Kidney (tissue), 14 donors: ENCODE measurements around the gene ZNF480. TPM values are rescaled to one million over a fixed set of nuclear protein-coding genes. Genes with fewer than 3 reads are reported as not detected.

Experiments used
- DNase-seq, 5 donors: peaks; one replicate each; pipeline ENCODE4 v3.0.0-alpha.2; 2013 to 2020
- FAIRE-seq: peaks from 2 replicates; lab custom pipeline; 2012; peaks lifted over from hg19 to GRCh38; lab: Jason Lieb, UNC
- H3K27ac ChIP-seq, 2 donors: one replicate each; pipeline ENCODE4 v1.7.0; 2013; ENCODE audit warnings: low read depth in 2 of 2, low read length in 2 of 2, inconsistent platforms in 1 of 2
- H3K27me3 ChIP-seq: one replicate; pipeline ENCODE4 v1.7.1; 2013; ENCODE audit warnings: low read length, inconsistent platforms; ENCODE audit not compliant: control insufficient read depth, insufficient read depth
- H3K36me3 ChIP-seq, 3 donors: one replicate each; pipeline versions ENCODE4 v1.7.0 to v1.7.1; 2013; ENCODE audit warnings: low read length in 3 of 3, control low read depth in 1 of 3, inconsistent platforms in 1 of 3; ENCODE audit not compliant: insufficient read depth in 3 of 3, control insufficient read depth in 2 of 3
- H3K4me1 ChIP-seq, 3 donors: one replicate each; pipeline versions ENCODE4 v1.7.0 to v1.7.1; 2013; ENCODE audit warnings: low read length in 3 of 3, inconsistent platforms in 1 of 3, low read depth in 1 of 3; ENCODE audit not compliant: control insufficient read depth in 2 of 3, insufficient read depth in 2 of 3
- H3K4me3 ChIP-seq, 3 donors: one replicate each; pipeline versions ENCODE4 v1.7.0 to v1.8.1; 2013; ENCODE audit warnings: low read length in 3 of 3, control low read depth in 1 of 3, inconsistent platforms in 1 of 3
- H3K9ac ChIP-seq, 3 donors: one replicate each; pipeline versions ENCODE4 v1.7.0 to v1.7.1; 2013; ENCODE audit warnings: low read length in 3 of 3, control low read depth in 1 of 3, inconsistent platforms in 1 of 3
- H3K9me3 ChIP-seq, 3 donors: one replicate each; pipeline versions ENCODE4 v1.7.0 to v1.7.1; 2013; ENCODE audit warnings: low read length in 3 of 3, control low read depth in 1 of 3, inconsistent platforms in 1 of 3; ENCODE audit not compliant: control insufficient read depth in 2 of 3, insufficient read depth in 1 of 3
- CTCF ChIP-seq: IDR thresholded peaks from 3 replicates; pipeline ENCODE4 v1.5.1; 2012; ENCODE audit warnings: mild to moderate bottlenecking, moderate library complexity, borderline replicate concordance; ENCODE audit not compliant: insufficient read depth; ENCODE audit errors: extremely low read depth
- intact Hi-C: fragments of 100-400 bp; cut with DNase I; formaldehyde crosslinking; loops from one replicate; pipeline ENCODE4 v1.11.1; 2022
- microRNA-seq: library from miRNA; unstranded; fragments of <30 nt; microRNA quantifications from one replicate; pipeline ENCODE4 v1.2.0, GENCODE V29; 2020
- polyA plus RNA-seq: library from polyadenylated mRNA; stranded (reverse); fragments of 350-450 nt; fragmentation: Illumina TruSeq; extraction: RNeasy Lipid Tissue Mini Kit (QIAGEN cat#74804); gene quantifications from one replicate; pipeline ENCODE4 v1.2.3, GENCODE V29; 2014; ENCODE audit warnings: low read depth, low replicate concordance; ENCODE audit not compliant: insufficient read depth
- total RNA-seq: library from RNA; stranded (reverse); fragmentation: NEBNext Ultra II Directional; extraction: Animal tissue kit (Norgen Biotek cat#: 25700); gene quantifications from one replicate; pipeline ENCODE4 v1.2.1, GENCODE V29; 2021
- donor health status: control.
- donor health status: control.
- donor health status: control.
- donor health status: control.
- donor health status: control.
- donor health status: DM: yes; HTN: yes; CAD: no.
- donor health status: Normal renal cell carcinoma (clear cell type).

ZNF480 gene
- total and polyA plus RNA-seq, 2 donors from 2014 or later: 10.4 to 13.2 TPM

GRCh38 chr19:52369559-52370340, 72.8 kb downstream of the ZNF480 start, which contains the start of gene ZNF880:
Gene ZNF880 (plus strand): TSS chr19:52369923. CDS start chr19:52369966, 43 bp downstream.
- intact Hi-C loops: no loop called here
- Histone ChIP-seq H3K36me3 (peaks cover 10 to 23% (median 21%) of the 10 kb centered on the region in 3 donors), H3K4me3 (peak within 1 kb of the TSS; percentile 90 to 99 (median 90)), H3K4me1 (peaks cover 0 to 2% (median 0%) of the 10 kb centered on the region in 3 donors), H3K9ac (peak within 1 kb of the TSS; percentile 69 to 98 (median 87)), H3K9me3 (peaks cover 4 to 26% (median 16%) of the 10 kb centered on the region in 3 donors), H3K27me3 (no peaks in the 10 kb centered on the region), H3K27ac (peak within 1 kb of the TSS; percentile 98)
- TF ChIP-seq CTCF: no peak
- peak; percentile 96 to 99 (median 98) for DNase-seq
- no peak for FAIRE-seq

GRCh38 chr19:52370341-52370710, 73.4 kb downstream of the ZNF480 start:
- Histone ChIP-seq H3K4me1 (peaks cover 0 to 2% (median 0%) of the 10 kb centered on the region in 3 donors), H3K9ac (peak overlapping the region; percentile 69 to 98 (median 87)), H3K4me3 (peak overlapping the region; percentile 90 to 99 (median 90)), H3K9me3 (peaks cover 4 to 21% (median 12%) of the 10 kb centered on the region in 3 donors), H3K36me3 (peaks cover 12 to 23% (median 21%) of the 10 kb centered on the region in 3 donors), H3K27ac (peak overlapping the region; percentile 98), H3K27me3 (no peaks in the 10 kb centered on the region)
- no peak for DNase-seq
- no peak for FAIRE-seq
- intact Hi-C loops: no loop called here
- TF ChIP-seq CTCF: no peak

Small RNA genes lying within 50 kb of the gene (microRNA-seq; reads per million reads assigned to microRNA genes)
- 1.4 reads per million for gene MIR643

Other genes with a start within 250 kb of the ZNF480 start
- 19.5 TPM for gene ZNF432, start 248.3 kb upstream of the ZNF480 start, total RNA-seq
- 4.7 TPM for gene ZNF432, start 248.3 kb upstream of the ZNF480 start, polyA plus RNA-seq
- gene ZNF841, start 201.4 kb upstream of the ZNF480 start, total RNA-seq: 28.5 TPM
- gene ZNF841, start 201.4 kb upstream of the ZNF480 start, polyA plus RNA-seq: 2.8 TPM
- gene ZNF616, start 157.2 kb upstream of the ZNF480 start, total RNA-seq: 12.8 TPM
- 3.2 TPM for gene ZNF616, start 157.2 kb upstream of the ZNF480 start, polyA plus RNA-seq
- 21.9 TPM for gene ZNF836, start 125.5 kb upstream of the ZNF480 start, total RNA-seq
- 7.1 TPM for gene ZNF836, start 125.5 kb upstream of the ZNF480 start, polyA plus RNA-seq
- 314 TPM for gene PPP2R1A, start 107.1 kb upstream of the ZNF480 start, total RNA-seq
- 346 TPM for gene PPP2R1A, start 107.1 kb upstream of the ZNF480 start, polyA plus RNA-seq
- 22.8 TPM for gene ZNF766, start 27.6 kb upstream of the ZNF480 start, total RNA-seq
- gene ZNF766, start 27.6 kb upstream of the ZNF480 start, polyA plus RNA-seq: 8.4 TPM
- 4.9 TPM for gene ZNF610, start 39.1 kb downstream of the ZNF480 start, total RNA-seq
- 4.2 TPM for gene ZNF610, start 39.1 kb downstream of the ZNF480 start, polyA plus RNA-seq
- 27.2 TPM for gene ZNF880, start 72.8 kb downstream of the ZNF480 start, total RNA-seq
- gene ZNF880, start 72.8 kb downstream of the ZNF480 start, polyA plus RNA-seq: 10.9 TPM
- 32.0 TPM for gene ZNF528, start 100.7 kb downstream of the ZNF480 start, total RNA-seq
- 10.1 TPM for gene ZNF528, start 100.7 kb downstream of the ZNF480 start, polyA plus RNA-seq
- not detected for gene ZNF534, start 132.0 kb downstream of the ZNF480 start, total RNA-seq
- gene ZNF534, start 132.0 kb downstream of the ZNF480 start, polyA plus RNA-seq: not detected
- gene ZNF578, start 156.4 kb downstream of the ZNF480 start, total RNA-seq: 3.7 TPM
- gene ZNF578, start 156.4 kb downstream of the ZNF480 start, polyA plus RNA-seq: 0.69 TPM
- gene ZNF808, start 230.5 kb downstream of the ZNF480 start, total RNA-seq: 35.8 TPM
- gene ZNF808, start 230.5 kb downstream of the ZNF480 start, polyA plus RNA-seq: 3.4 TPM